ENCODE results near the gene RBP2.
"Not testable (repeated sequence)": the region's sequence is repeated elsewhere in the genome, so short reads cannot be mapped to it uniquely, and the experiment has no call there.

Gene RBP2

GRCh38 chr3:139416275-139416674 is 60.0 kb downstream of the RBP2 start:
- Histone ChIP-seq H2BK12ac (ENCODE audit: low read length) (no peak overlapping the region), H3K4me1 (ENCODE audit: control insufficient read depth in 1 of 2, insufficient read depth in 2 of 2, low read length in 2 of 2) (no peaks in the 10 kb centered on the region), H3K23ac (ENCODE audit: low read length) (no peak overlapping the region), H3K27ac (ENCODE audit: low read depth, low read length) (no peak overlapping the region), H4K91ac (ENCODE audit: low read depth, low read length) (no peak overlapping the region), H3K36me3 (ENCODE audit: control insufficient read depth in 1 of 2, insufficient read depth in 2 of 2, low read length in 2 of 2) (peaks cover 0 to 2% of the 10 kb centered on the region in 2 experiments), H3K9me3 (ENCODE audit: insufficient read depth, low read depth, low read length) (peaks cover 2% of the 10 kb centered on the region), H4K8ac (ENCODE audit: low read depth, low read length) (no peak overlapping the region), H3K14ac (ENCODE audit: low read length) (no peak overlapping the region), H3K9ac (ENCODE audit: low read length) (no peak overlapping the region), H3K79me1 (ENCODE audit: low read length) (no peaks in the 10 kb centered on the region), H3K27me3 (ENCODE audit: insufficient read depth, low read length) (no peaks in the 10 kb centered on the region), H3K79me2 (ENCODE audit: control insufficient read depth, insufficient read depth, low read length, poor library complexity) (no peaks in the 10 kb centered on the region), H3K4me3 (ENCODE audit: low read depth, low read length) (no peak overlapping the region), H3K18ac (ENCODE audit: low read length) (no peak overlapping the region), H4K12ac (ENCODE audit: low read depth, low read length) (no peak overlapping the region), H3K4ac (ENCODE audit: low read depth, low read length) (no peak overlapping the region), H2BK5ac (ENCODE audit: low read depth, low read length, poor library complexity) (no peak overlapping the region), H3K4me2 (ENCODE audit: low read length) (no peak overlapping the region), H2BK120ac (ENCODE audit: insufficient read depth, low read length, poor library complexity) (no peak overlapping the region), H2AK5ac (ENCODE audit: low read length) (no peak overlapping the region), H2AFZ (ENCODE audit: insufficient read depth, low read length, poor library complexity) (no peak overlapping the region)
- no peak for DNase-seq
- no CpG with 5 or more reads among the region's 1 CpG for WGBS (ENCODE audit: extremely low coverage, insufficient coverage, insufficient read length)

GRCh38 chr3:139414608-139415224 is 61.6 kb downstream of the RBP2 start:
- Histone ChIP-seq H3K27ac (ENCODE audit: low read depth, low read length) (no peak overlapping the region), H3K4me2 (ENCODE audit: low read length) (no peak overlapping the region), H2AK5ac (ENCODE audit: low read length) (no peak overlapping the region), H2BK120ac (ENCODE audit: insufficient read depth, low read length, poor library complexity) (no peak overlapping the region), H3K79me2 (ENCODE audit: control insufficient read depth, insufficient read depth, low read length, poor library complexity) (no peaks in the 10 kb centered on the region), H3K36me3 (ENCODE audit: control insufficient read depth in 1 of 2, insufficient read depth in 2 of 2, low read length in 2 of 2) (peaks cover 0 to 2% of the 10 kb centered on the region in 2 experiments), H3K4me1 (ENCODE audit: control insufficient read depth in 1 of 2, insufficient read depth in 2 of 2, low read length in 2 of 2) (no peaks in the 10 kb centered on the region), H4K8ac (ENCODE audit: low read depth, low read length) (no peak overlapping the region), H3K4me3 (ENCODE audit: low read depth, low read length) (no peak overlapping the region), H2AFZ (ENCODE audit: insufficient read depth, low read length, poor library complexity) (no peak overlapping the region), H3K14ac (ENCODE audit: low read length) (no peak overlapping the region), H4K12ac (ENCODE audit: low read depth, low read length) (no peak overlapping the region), H3K4ac (ENCODE audit: low read depth, low read length) (no peak overlapping the region), H2BK12ac (ENCODE audit: low read length) (no peak overlapping the region), H3K18ac (ENCODE audit: low read length) (no peak overlapping the region), H3K79me1 (ENCODE audit: low read length) (no peaks in the 10 kb centered on the region), H3K9me3 (ENCODE audit: insufficient read depth, low read depth, low read length) (peaks cover 2% of the 10 kb centered on the region), H2BK5ac (ENCODE audit: low read depth, low read length, poor library complexity) (no peak overlapping the region), H3K9ac (ENCODE audit: low read length) (no peak overlapping the region), H3K23ac (ENCODE audit: low read length) (peak overlapping the region; percentile 27), H3K27me3 (ENCODE audit: insufficient read depth, low read length) (no peaks in the 10 kb centered on the region), H4K91ac (ENCODE audit: low read depth, low read length) (no peak overlapping the region)
- no peak for DNase-seq
- no CpG with 5 or more reads among the region's 2 CpGs for WGBS (ENCODE audit: extremely low coverage, insufficient coverage, insufficient read length)

- not testable (repeated sequence) for H3K79me1 ChIP-seq (ENCODE audit: low read length); H3K27ac ChIP-seq (ENCODE audit: low read depth, low read length); H3K9ac ChIP-seq (ENCODE audit: low read length); H3K4me3 ChIP-seq (ENCODE audit: low read depth, low read length); H3K23ac ChIP-seq (ENCODE audit: low read length); H3K27me3 ChIP-seq (ENCODE audit: insufficient read depth, low read length); H4K91ac ChIP-seq (ENCODE audit: low read depth, low read length); H4K8ac ChIP-seq (ENCODE audit: low read depth, low read length); H2BK120ac ChIP-seq (ENCODE audit: insufficient read depth, low read length, poor library complexity); H3K14ac ChIP-seq (ENCODE audit: low read length); H2AK5ac ChIP-seq (ENCODE audit: low read length); H4K12ac ChIP-seq (ENCODE audit: low read depth, low read length); DNase-seq; H3K18ac ChIP-seq (ENCODE audit: low read length); H3K79me2 ChIP-seq (ENCODE audit: control insufficient read depth, insufficient read depth, low read length, poor library complexity); H3K9me3 ChIP-seq (ENCODE audit: insufficient read depth, low read depth, low read length); H2BK5ac ChIP-seq (ENCODE audit: low read depth, low read length, poor library complexity); H3K4me2 ChIP-seq (ENCODE audit: low read length); H2AFZ ChIP-seq (ENCODE audit: insufficient read depth, low read length, poor library complexity); H2BK12ac ChIP-seq (ENCODE audit: low read length); H3K4me1 ChIP-seq (ENCODE audit: control insufficient read depth in 1 of 2, insufficient read depth in 2 of 2, low read length in 2 of 2); H3K36me3 ChIP-seq (ENCODE audit: control insufficient read depth in 1 of 2, insufficient read depth in 2 of 2, low read length in 2 of 2); H3K4ac ChIP-seq (ENCODE audit: low read depth, low read length)
Observed at GRCh38 chr3:139412891-139413290, 63.4 kb downstream of the RBP2 start.

Data from trophoblast cell (in vitro differentiated cells and primary cell).